A673 (cell line): ENCODE measurements around the gene TCEA2. TPM values are rescaled to one million over a fixed set of nuclear protein-coding genes. Genes with fewer than 3 reads are reported as not detected.

Experiments
- BruUV-seq: library from RNA; stranded (reverse); fragments of 400-500 nt; replicated peaks from 2 replicates; lab custom pipeline; 2021; lab: Mats Ljungman, UMichigan
- CTCF ChIA-PET: fragments of 300-600 bp; sonication (Branson Sonifier 250); formaldehyde crosslinking; loops from one replicate; lab custom pipeline; 2022; ENCODE audit warnings: antibody characterized with exemption; lab: Charles Lee
- POLR2A ChIA-PET: fragments of 300-600 bp; sonication (Branson Sonifier 250); formaldehyde crosslinking; loops from one replicate; lab custom pipeline; 2022; ENCODE audit warnings: antibody characterized with exemption; ENCODE audit not compliant: low non-redundant PET; lab: Charles Lee
- DNase-seq: peaks from one replicate; pipeline ENCODE4 v3.0.0-alpha.2; 2015; ENCODE audit warnings: low spot score
- H3K27ac ChIP-seq: fragments of 200-600 bp; sonication (generic); 2 replicates; pipeline ENCODE4 v1.5.1; 2016; ENCODE audit warnings: mixed run types, low read depth, mild to moderate bottlenecking, mixed read lengths, antibody characterized with exemption, low read length; ENCODE audit not compliant: poor library complexity, severe bottlenecking
- H3K27me3 ChIP-seq: fragments of 200-600 bp; sonication (generic); replicated peaks from 2 replicates; pipeline ENCODE4 v1.6.1; 2017; ENCODE audit warnings: mixed run types, low read depth, mild to moderate bottlenecking, mixed read lengths, antibody characterized with exemption, low read length; ENCODE audit not compliant: insufficient read depth, poor library complexity
- H3K36me3 ChIP-seq: fragments of 200-600 bp; sonication (generic); 2 replicates; pipeline ENCODE4 v1.6.1; 2016; ENCODE audit warnings: mixed run types, mild to moderate bottlenecking, mixed read lengths, antibody characterized with exemption, low read length; ENCODE audit not compliant: insufficient read depth, poor library complexity, severe bottlenecking
- H3K4me1 ChIP-seq: fragments of 200-600 bp; sonication (generic); 2 replicates; pipeline ENCODE4 v1.6.1; 2017; ENCODE audit warnings: mixed run types, mild to moderate bottlenecking, mixed read lengths, antibody characterized with exemption, low read length; ENCODE audit not compliant: insufficient read depth, poor library complexity, severe bottlenecking
- H3K4me3 ChIP-seq: fragments of 200-600 bp; sonication (generic); 2 replicates; pipeline ENCODE4 v1.5.1; 2016; ENCODE audit warnings: low read depth, mixed run types, mild to moderate bottlenecking, mixed read lengths, low read length; ENCODE audit not compliant: poor library complexity, severe bottlenecking
- H3K9me3 ChIP-seq: fragments of 200-600 bp; sonication (generic); 2 replicates; pipeline ENCODE4 v1.6.1; 2016; ENCODE audit warnings: mixed run types, low read depth, mild to moderate bottlenecking, mixed read lengths, antibody characterized with exemption, low read length; ENCODE audit not compliant: poor library complexity, severe bottlenecking
- CTCF ChIP-seq: fragments of 300-800, 200-600 bp; sonication (generic); conservative IDR thresholded peaks from 2 replicates; pipeline ENCODE4 v1.5.1; 2017; ENCODE audit warnings: low read depth, mild to moderate bottlenecking, antibody characterized with exemption, low read length, moderate library complexity, mixed read lengths
- EZH2 ChIP-seq: fragments of 200-600 bp; sonication (generic); IDR thresholded peaks from 2 replicates; pipeline ENCODE4 v1.6.1; 2017; ENCODE audit warnings: borderline replicate concordance, low read depth, mild to moderate bottlenecking, mixed read lengths, antibody characterized with exemption, low read length; ENCODE audit not compliant: poor library complexity, severe bottlenecking
- intact Hi-C: fragments of 100-400 bp; cut with micrococcal nuclease; formaldehyde crosslinking; loops from one replicate; pipeline ENCODE4 v1.10.0; 2022; ENCODE audit not compliant: unreplicated experiment
- total RNA-seq: library from RNA; stranded (reverse); gene quantifications from 2 replicates; pipeline ENCODE4 v1.2.3, GENCODE V29; 2021

Gene TCEA2
- total RNA-seq, 1 experiment from 2014 or later, result 35.0 TPM

DNA sequence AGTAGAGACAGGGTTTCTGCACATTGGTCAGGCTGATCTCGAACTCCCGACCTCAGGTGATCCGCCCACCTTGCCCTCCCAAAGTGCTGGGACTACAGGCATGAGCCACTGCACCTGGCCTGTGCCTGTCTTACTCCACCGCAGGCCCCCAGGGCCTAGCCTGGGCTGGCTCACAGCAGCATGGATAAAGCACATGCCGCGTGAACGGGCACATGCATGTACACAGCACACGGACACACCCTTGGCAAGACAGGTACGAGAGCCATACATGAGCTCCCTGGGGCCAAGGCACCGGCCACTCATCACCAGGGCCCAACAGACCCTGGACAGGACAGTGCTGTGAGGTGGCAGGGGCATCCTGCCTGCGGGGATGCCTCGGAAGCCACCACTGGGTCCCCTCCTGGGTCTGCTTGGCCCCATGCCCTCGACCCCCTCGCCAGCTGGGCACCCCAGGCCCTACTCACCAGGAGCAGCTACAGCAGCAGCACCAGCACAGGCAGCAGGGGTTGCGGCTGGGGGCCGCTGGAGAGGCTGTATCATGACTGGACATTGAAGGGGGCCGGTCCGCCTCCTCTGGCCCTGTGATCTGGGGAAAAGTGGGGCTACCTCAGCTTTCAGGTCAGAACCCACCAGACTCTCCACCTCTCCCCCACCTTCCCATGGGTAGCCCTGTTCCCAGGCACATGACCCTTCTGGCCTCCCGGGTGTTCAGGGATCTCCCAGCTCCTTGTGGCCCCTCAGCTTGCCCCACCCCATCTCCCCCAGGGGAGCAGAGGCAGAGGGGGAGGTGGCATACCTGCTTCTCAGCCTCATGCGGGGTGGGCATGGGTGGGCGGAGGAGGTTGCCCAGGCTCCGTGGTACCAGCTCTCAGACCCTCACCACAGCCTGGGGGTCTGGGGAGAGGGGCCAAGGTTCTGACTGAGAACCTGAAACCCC is 13.3 kb downstream of the TCEA2 start:
- no peak overlapping the region for H3K27ac ChIP-seq
- peaks cover 12% of the 10 kb centered on the region for H3K4me1 ChIP-seq
- no peak for DNase-seq
- TF ChIP-seq CTCF (no peak), EZH2 (no peak)
- CTCF ChIA-PET, result no interaction called here
- no peaks in the 10 kb centered on the region for H3K9me3 ChIP-seq
- H3K4me3 ChIP-seq, result no peak overlapping the region
- no TSS peak for BruUV-seq
- peaks cover 6% of the 10 kb centered on the region for H3K36me3 ChIP-seq
- POLR2A ChIA-PET, result interaction anchor here (0.6 kb wide), 1 partner anchor 141 kb away, joined by 3 read pairs; no protein-coding TSS in a partner anchor
- no peaks in the 10 kb centered on the region for H3K27me3 ChIP-seq
- intact Hi-C loops, result no loop called here

DNA sequence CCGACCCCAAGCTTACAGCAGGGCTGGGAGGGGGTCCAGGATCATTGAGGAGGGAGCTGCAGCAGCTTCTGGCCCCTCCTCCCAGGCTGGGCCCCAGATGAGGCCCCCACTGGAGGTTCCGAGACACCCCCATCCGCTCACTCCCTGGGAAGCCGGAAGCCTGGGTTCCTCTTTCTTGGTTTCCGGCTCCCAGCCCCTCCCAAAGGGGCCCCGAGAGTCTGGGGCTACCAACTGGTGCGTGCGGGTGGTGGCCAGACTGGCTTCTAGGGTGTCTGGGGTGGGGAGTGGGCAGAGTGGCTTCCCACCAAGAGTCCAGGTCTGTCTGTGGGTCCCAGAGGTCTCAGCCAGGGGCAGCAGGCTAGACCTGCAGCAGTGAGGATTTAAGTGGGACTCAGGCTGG is 14.1 kb downstream of the TCEA2 start:
- no TSS peak for BruUV-seq
- POLR2A ChIA-PET, result no interaction called here
- no peaks in the 10 kb centered on the region for H3K9me3 ChIP-seq
- H3K27ac ChIP-seq, result no peak overlapping the region
- TF ChIP-seq EZH2 (no peak), CTCF (no peak)
- no peak overlapping the region for H3K4me3 ChIP-seq
- H3K36me3 ChIP-seq, result peaks cover 6% of the 10 kb centered on the region
- DNase-seq, result no peak
- CTCF ChIA-PET, result no interaction called here
- H3K4me1 ChIP-seq, result peaks cover 13% of the 10 kb centered on the region
- intact Hi-C loops, result no loop called here
- H3K27me3 ChIP-seq, result no peaks in the 10 kb centered on the region

DNA sequence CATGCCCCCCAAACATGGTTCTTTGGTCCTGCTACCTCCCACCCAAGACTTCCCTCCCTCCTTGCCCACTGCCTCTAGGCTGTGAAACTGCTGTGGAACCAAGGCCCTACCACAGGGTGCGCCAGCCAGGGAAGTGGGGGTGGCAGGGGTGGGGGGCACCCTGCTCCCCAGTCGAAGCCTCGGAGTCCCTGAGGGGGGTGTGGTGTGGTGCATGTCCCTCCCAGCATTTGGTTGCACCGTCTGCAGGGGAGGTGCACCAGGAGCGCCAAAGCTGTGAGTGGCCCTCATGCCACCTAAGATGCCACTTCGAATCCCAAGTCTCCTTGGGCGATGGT is 14.5 kb downstream of the TCEA2 start:
- no peak for DNase-seq
- BruUV-seq, result no TSS peak
- Histone ChIP-seq H3K27ac (no peak overlapping the region), H3K4me1 (peaks cover 16% of the 10 kb centered on the region), H3K9me3 (no peaks in the 10 kb centered on the region), H3K36me3 (peaks cover 6% of the 10 kb centered on the region), H3K4me3 (no peak overlapping the region), H3K27me3 (no peaks in the 10 kb centered on the region)
- ChIA-PET CTCF (no interaction called here), POLR2A (no interaction called here)
- intact Hi-C loops, result no loop called here
- no peak for TF ChIP-seq CTCF
- no peak for TF ChIP-seq EZH2
